ENCODE results near the gene PTPRM.
A peak's percentile ranks its signal among the peaks of the same experiment; 100 is the strongest.

The PTPRM gene

GRCh38 chr18:8365528-8365927 lies 798.4 kb downstream of the PTPRM start:
- TF ChIP-seq TAF1 (IDR thresholded peaks at IDR 0.05; ENCODE audit: borderline replicate concordance, low read depth, low read length) = no peak
- no peak for TF ChIP-seq POLR2A (IDR thresholded peaks at IDR 0.05; ENCODE audit: low read depth, low read length)
- TF ChIP-seq POLR2AphosphoS5 (IDR thresholded peaks at IDR 0.05; ENCODE audit: low read depth, low read length) = no peak
- FAIRE-seq = no peak
- DNase-seq (ENCODE audit: insufficient read length) = no peak

DNA sequence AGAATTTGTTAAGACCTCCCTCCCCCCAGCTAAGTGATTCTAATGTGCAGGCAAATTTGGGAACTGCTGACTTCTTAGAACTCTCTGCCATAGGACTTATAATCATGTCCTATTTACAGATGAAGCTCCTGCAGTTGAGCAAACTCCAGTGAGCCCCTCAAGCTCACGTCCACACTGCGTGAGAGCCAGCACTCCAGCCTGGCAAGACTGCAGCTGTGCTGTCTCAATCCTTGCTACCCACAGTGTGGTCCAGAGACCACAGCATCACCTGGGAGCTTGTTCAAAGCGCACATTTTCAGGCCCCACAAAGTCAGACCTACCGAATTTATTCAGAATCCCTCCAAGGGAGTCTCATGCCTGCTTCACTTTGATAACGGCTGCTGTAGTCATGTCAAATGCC lies 799.0 kb downstream of the PTPRM start:
- no peak for DNase-seq (ENCODE audit: insufficient read length)
- TF ChIP-seq TAF1 (IDR thresholded peaks at IDR 0.05; ENCODE audit: borderline replicate concordance, low read depth, low read length) (no peak), POLR2AphosphoS5 (IDR thresholded peaks at IDR 0.05; ENCODE audit: low read depth, low read length) (no peak), POLR2A (IDR thresholded peaks at IDR 0.05; ENCODE audit: low read depth, low read length) (no peak)
- no peak for FAIRE-seq

GRCh38 chr18:8366656-8367055 lies 799.5 kb downstream of the PTPRM start:
- no peak for DNase-seq (ENCODE audit: insufficient read length)
- FAIRE-seq = no peak
- TF ChIP-seq POLR2AphosphoS5 (IDR thresholded peaks at IDR 0.05; ENCODE audit: low read depth, low read length) = no peak
- no peak for TF ChIP-seq POLR2A (IDR thresholded peaks at IDR 0.05; ENCODE audit: low read depth, low read length)
- TF ChIP-seq TAF1 (IDR thresholded peaks at IDR 0.05; ENCODE audit: borderline replicate concordance, low read depth, low read length) = no peak

GRCh38 chr18:8367217-8367988 lies 800.3 kb downstream of the PTPRM start:
- FAIRE-seq (no peak), DNase-seq (ENCODE audit: insufficient read length) (peak; percentile 27)
- TF ChIP-seq POLR2AphosphoS5 (IDR thresholded peaks at IDR 0.05; ENCODE audit: low read depth, low read length) (no peak), TAF1 (IDR thresholded peaks at IDR 0.05; ENCODE audit: borderline replicate concordance, low read depth, low read length) (no peak), POLR2A (IDR thresholded peaks at IDR 0.05; ENCODE audit: low read depth, low read length) (no peak)

- DNase-seq (ENCODE audit: insufficient read length) = no peak
- no peak for FAIRE-seq
- no peak for TF ChIP-seq POLR2A (IDR thresholded peaks at IDR 0.05; ENCODE audit: low read depth, low read length)
- TF ChIP-seq TAF1 (IDR thresholded peaks at IDR 0.05; ENCODE audit: borderline replicate concordance, low read depth, low read length) = no peak
- TF ChIP-seq POLR2AphosphoS5 (IDR thresholded peaks at IDR 0.05; ENCODE audit: low read depth, low read length) = no peak
These were observed 801.5 kb downstream of the PTPRM start for GRCh38 chr18:8368512-8369217.

DNA sequence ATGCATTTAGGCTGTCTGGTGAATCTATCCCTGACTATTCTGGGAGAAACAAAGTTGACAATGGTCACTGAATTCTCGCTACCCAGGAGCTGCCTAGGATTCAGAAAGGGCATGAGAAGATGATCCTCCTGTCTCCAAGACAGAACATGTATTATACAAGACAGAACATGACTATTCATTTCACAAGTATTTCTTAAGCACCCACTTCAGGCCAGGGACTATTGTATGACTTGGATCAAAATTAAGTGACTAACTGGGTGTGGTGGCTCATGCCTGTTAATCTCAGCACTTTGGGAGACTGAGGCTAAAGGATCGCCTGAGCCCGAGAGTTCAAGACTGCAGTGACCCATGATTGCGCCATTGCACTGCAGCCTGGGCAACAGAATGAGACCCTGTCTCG lies 806.4 kb downstream of the PTPRM start:
- FAIRE-seq (no peak), DNase-seq (ENCODE audit: insufficient read length) (no peak)
- no peak for TF ChIP-seq TAF1 (IDR thresholded peaks at IDR 0.05; ENCODE audit: borderline replicate concordance, low read depth, low read length)
- no peak for TF ChIP-seq POLR2A (IDR thresholded peaks at IDR 0.05; ENCODE audit: low read depth, low read length)
- no peak for TF ChIP-seq POLR2AphosphoS5 (IDR thresholded peaks at IDR 0.05; ENCODE audit: low read depth, low read length)

- no peak for DNase-seq (ENCODE audit: insufficient read length)
- TF ChIP-seq POLR2AphosphoS5 (IDR thresholded peaks at IDR 0.05; ENCODE audit: low read depth, low read length) = no peak
- no peak for TF ChIP-seq TAF1 (IDR thresholded peaks at IDR 0.05; ENCODE audit: borderline replicate concordance, low read depth, low read length)
- TF ChIP-seq POLR2A (IDR thresholded peaks at IDR 0.05; ENCODE audit: low read depth, low read length) = no peak
- no peak for FAIRE-seq
These were observed 807.6 kb downstream of the PTPRM start for GRCh38 chr18:8374676-8375075.

- no peak for DNase-seq (ENCODE audit: insufficient read length)
- TF ChIP-seq POLR2A (IDR thresholded peaks at IDR 0.05; ENCODE audit: low read depth, low read length) (no peak), TAF1 (IDR thresholded peaks at IDR 0.05; ENCODE audit: borderline replicate concordance, low read depth, low read length) (no peak), POLR2AphosphoS5 (IDR thresholded peaks at IDR 0.05; ENCODE audit: low read depth, low read length) (no peak)
- FAIRE-seq = no peak
These were observed 808.1 kb downstream of the PTPRM start for GRCh38 chr18:8375249-8375648.

DNA sequence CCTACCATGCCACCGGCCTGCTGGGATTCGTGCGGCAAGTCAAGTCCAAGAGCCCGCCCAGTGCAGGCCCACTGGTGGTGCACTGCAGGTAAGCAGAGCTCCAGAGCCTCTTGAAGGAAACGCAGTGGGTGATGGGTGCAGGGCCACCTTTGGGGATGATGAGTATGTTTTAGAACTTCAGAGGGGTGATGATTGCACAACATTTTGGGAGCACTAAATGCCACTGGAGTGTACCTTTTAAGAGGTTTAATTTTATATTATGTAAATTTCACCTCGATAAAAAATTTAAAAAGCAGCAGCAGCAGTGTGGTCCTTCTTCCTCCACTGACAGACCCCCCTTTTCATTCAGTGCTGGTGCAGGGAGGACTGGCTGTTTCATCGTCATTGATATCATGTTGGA lies 809.0 kb downstream of the PTPRM start:
- FAIRE-seq (no peak), DNase-seq (ENCODE audit: insufficient read length) (no peak)
- TF ChIP-seq POLR2AphosphoS5 (IDR thresholded peaks at IDR 0.05; ENCODE audit: low read depth, low read length) = no peak
- TF ChIP-seq POLR2A (IDR thresholded peaks at IDR 0.05; ENCODE audit: low read depth, low read length) = no peak
- TF ChIP-seq TAF1 (IDR thresholded peaks at IDR 0.05; ENCODE audit: borderline replicate concordance, low read depth, low read length) = no peak

GRCh38 chr18:8379187-8379941 lies 812.2 kb downstream of the PTPRM start:
- TF ChIP-seq POLR2AphosphoS5 (IDR thresholded peaks at IDR 0.05; ENCODE audit: low read depth, low read length) = no peak
- no peak for TF ChIP-seq POLR2A (IDR thresholded peaks at IDR 0.05; ENCODE audit: low read depth, low read length)
- no peak for TF ChIP-seq TAF1 (IDR thresholded peaks at IDR 0.05; ENCODE audit: borderline replicate concordance, low read depth, low read length)
- DNase-seq (ENCODE audit: insufficient read length) (no peak), FAIRE-seq (no peak)

DNA sequence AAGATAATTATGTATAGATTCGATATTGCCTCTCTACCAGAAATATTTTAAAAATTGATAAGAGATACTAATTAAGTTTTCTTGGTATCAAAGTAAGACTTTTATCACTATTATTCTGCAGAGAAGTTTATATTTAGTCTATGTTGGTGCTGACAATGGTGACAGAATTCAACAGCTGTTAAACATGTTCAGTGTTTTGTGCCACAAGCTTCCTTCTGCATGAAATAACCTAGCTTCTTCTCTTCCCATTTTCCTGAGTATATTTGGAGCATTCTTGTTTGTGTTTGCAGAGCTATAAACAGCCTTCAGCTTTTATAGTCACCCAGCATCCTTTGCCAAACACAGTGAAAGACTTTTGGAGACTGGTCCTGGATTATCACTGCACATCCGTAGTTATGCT lies 812.9 kb downstream of the PTPRM start:
- TF ChIP-seq TAF1 (IDR thresholded peaks at IDR 0.05; ENCODE audit: borderline replicate concordance, low read depth, low read length) (no peak), POLR2A (IDR thresholded peaks at IDR 0.05; ENCODE audit: low read depth, low read length) (no peak), POLR2AphosphoS5 (IDR thresholded peaks at IDR 0.05; ENCODE audit: low read depth, low read length) (no peak)
- no peak for FAIRE-seq
- no peak for DNase-seq (ENCODE audit: insufficient read length)

Data from GM12892 (cell line).